Pancreas (tissue), 10 donors: ENCODE measurements around the gene FOLR1. TPM values are rescaled to one million over a fixed set of nuclear protein-coding genes. Genes with fewer than 3 reads are reported as not detected.
"Not testable (repeated sequence)": the region's sequence is repeated elsewhere in the genome, so short reads cannot be mapped to it uniquely, and the experiment has no call there.

Source experiments
- ATAC-seq, 4 donors: fragments of 200-7000 bp; cut with Tn5 transposase; one replicate each; pipeline versions ENCODE4 v1.8.0 to v1.9.1; 2020; ENCODE audit warnings: mild to moderate bottlenecking in 4 of 4, moderate library complexity in 4 of 4
- DNase-seq, 6 donors: peaks; one replicate each; pipeline ENCODE4 v3.0.0-alpha.2; 2020
- FAIRE-seq: peaks from 2 replicates; lab custom pipeline; 2012; peaks lifted over from hg19 to GRCh38; lab: Jason Lieb, UNC
- H3K27ac ChIP-seq, 4 donors: fragments of 200-600 bp; sonication (generic); 1 replicate in 3 of 4; 2 replicates in 1 of 4; pipeline versions ENCODE4 v1.5.0 to v1.8.0; 2020
- H3K27me3 ChIP-seq, 4 donors: fragments of 200-600 bp; one replicate each; pipeline ENCODE4 v1.8.0; 2021
- H3K36me3 ChIP-seq, 3 donors: fragments of 200-600 bp; sonication (generic) in 1 of 3; one replicate each; pipeline versions ENCODE4 v1.5.0 to v1.8.0; 2020 to 2021
- H3K4me1 ChIP-seq, 3 donors: fragments of 200-600 bp; one replicate each; pipeline ENCODE4 v1.8.0; 2021
- H3K4me3 ChIP-seq, 4 donors: fragments of 200-600 bp; sonication (generic) in 2 of 4; one replicate each; pipeline versions ENCODE4 v1.5.0 to v1.8.0; 2020 to 2021
- H3K9me3 ChIP-seq, 4 donors: fragments of 200-600 bp; one replicate each; pipeline ENCODE4 v1.8.0; 2021
- CTCF ChIP-seq, 4 donors: fragments of 200-600 bp; sonication (generic) in 3 of 4; IDR thresholded peaks; one replicate each; pipeline versions ENCODE4 v1.5.0 to v1.8.0; 2021; ENCODE audit warnings: antibody characterized with exemption in 4 of 4
- WGBS, 2 donors: extraction: QIAGEN DNeasy Blood & Tissue Kit; methylation state at CpG; one replicate each; pipeline ENCODE4 v1.1.7; 2013; 5-methylcytosine and 5-hydroxymethylcytosine counted together
- intact Hi-C, 3 donors: fragments of 100-400 bp; cut with DNase I; formaldehyde crosslinking; loops; one replicate each; pipeline versions ENCODE4 v1.11.1 to v1.14.2; 2022
- polyA plus RNA-seq, 2 donors: library from polyadenylated mRNA; stranded (reverse); fragments of 200-250 nt; gene quantifications; one replicate each; pipeline ENCODE4 v1.2.3, GENCODE V29; 2013
- total RNA-seq, 6 donors: library from RNA; stranded (reverse); fragmentation: NEBNext Ultra II Directional in 4 of 6; extraction: Animal tissue kit (Norgen Biotek cat#: 25700) in 4 of 6; gene quantifications; one replicate each; pipeline versions ENCODE4 v1.2.1 to v1.2.4, GENCODE V29; 2021 to 2023
- donor health status: healthy with polysubstance abuse.
- donor health status: DM: no; HTN: no; CAD: no; lungs with moderate emphysema.
- donor health status: DM: no; HTN: no; CAD: no.
- donor health status: control.
- donor health status: control.
- donor health status: Bipolar disorder and iron deficiency.
- donor health status: DM: yes; HTN: yes; CAD: no.
- donor health status: DM: no; HTN: no; CAD: no.
- donor health status: DM: no; HTN: no; CAD: no.
- donor health status: DM: yes; HTN: yes; CAD: no.

FOLR1 gene
- total and polyA plus RNA-seq, 8 donors = 1.2 to 8.3 (median 4.5) TPM

GRCh38 chr11:72190631-72191071 lies 1.3 kb upstream of the FOLR1 start:
- H3K36me3 ChIP-seq = no peaks in the 10 kb centered on the region
- ATAC-seq = no peak
- intact Hi-C loops = no loop called here
- no peak overlapping the region for H3K27ac ChIP-seq
- H3K4me1 ChIP-seq = no peaks in the 10 kb centered on the region
- no peaks in the 10 kb centered on the region for H3K27me3 ChIP-seq
- no peak for FAIRE-seq
- 81 to 83% methylated on average over 5 of the region's 5 CpGs for WGBS, 2 donors
- DNase-seq = no peak
- no peaks in the 10 kb centered on the region for H3K9me3 ChIP-seq
- no peak overlapping the region for H3K4me3 ChIP-seq
- no peak for TF ChIP-seq CTCF (IDR thresholded peaks at IDR 0.05)

- FAIRE-seq (no peak), DNase-seq (peak in 1 of 6 donors; percentile 31), ATAC-seq (no peak)
- H3K27me3 ChIP-seq = no peaks in the 10 kb centered on the region
- no peak for TF ChIP-seq CTCF (IDR thresholded peaks at IDR 0.05)
- no peaks in the 10 kb centered on the region for H3K36me3 ChIP-seq
- no peak overlapping the region for H3K27ac ChIP-seq
- H3K9me3 ChIP-seq = no peaks in the 10 kb centered on the region
- H3K4me3 ChIP-seq = no peak overlapping the region
- intact Hi-C loops = no loop called here
- no peaks in the 10 kb centered on the region for H3K4me1 ChIP-seq
- whole genome bisulfite sequencing, 2 donors = 77 to 81% methylated on average over 12 of the region's 12 CpGs
These were observed 3.8 kb downstream of the FOLR1 start for GRCh38 chr11:72195518-72196270.

GRCh38 chr11:72201445-72201844 lies 9.5 kb downstream of the FOLR1 start:
- FAIRE-seq, H3K9me3 ChIP-seq, intact Hi-C loops, H3K36me3 ChIP-seq, DNase-seq, H3K27me3 ChIP-seq, H3K27ac ChIP-seq, H3K4me1 ChIP-seq, ATAC-seq, H3K4me3 ChIP-seq: not testable (repeated sequence)
- WGBS, 2 donors = 86 to 92% methylated on average over 35 to 42 of the region's 43 CpGs

- Histone ChIP-seq H3K27me3 (no peaks in the 10 kb centered on the region), H3K27ac (no peak overlapping the region), H3K4me1 (no peaks in the 10 kb centered on the region), H3K36me3 (no peaks in the 10 kb centered on the region), H3K4me3 (no peak overlapping the region), H3K9me3 (no peaks in the 10 kb centered on the region)
- 94 to 95% methylated on average over 6 of the region's 6 CpGs for WGBS, 2 donors
- peak in 1 of 6 donors; percentile 12 for DNase-seq
- intact Hi-C loops = no loop called here
- no peak for TF ChIP-seq CTCF (IDR thresholded peaks at IDR 0.05)
- no peak for ATAC-seq
- FAIRE-seq = no peak
These were observed 10.6 kb downstream of the FOLR1 start for GRCh38 chr11:72202571-72202970.

GRCh38 chr11:72203163-72203562 lies 11.2 kb downstream of the FOLR1 start:
- 54 to 70% methylated on average over 2 of the region's 2 CpGs for WGBS, 2 donors
- no peak overlapping the region for H3K4me3 ChIP-seq
- TF ChIP-seq CTCF (IDR thresholded peaks at IDR 0.05) = no peak
- no peaks in the 10 kb centered on the region for H3K27me3 ChIP-seq
- FAIRE-seq (no peak), ATAC-seq (no peak), DNase-seq (no peak)
- no peaks in the 10 kb centered on the region for H3K4me1 ChIP-seq
- intact Hi-C loops = no loop called here
- H3K27ac ChIP-seq = no peak overlapping the region
- H3K36me3 ChIP-seq = no peaks in the 10 kb centered on the region
- no peaks in the 10 kb centered on the region for H3K9me3 ChIP-seq
